GM23338 (cell line): Measurements from ENCODE around the gene SCGB3A2. TPM values are rescaled to one million over a fixed set of nuclear protein-coding genes. Genes with fewer than 3 reads are reported as not detected.
A peak's percentile ranks its signal among the peaks of the same experiment; 100 is the strongest.

Source experiments
- ATAC-seq: fragments of 200-7000 bp; cut with Tn5 transposase; 3 replicates; pipeline ENCODE4 v1.9.1; 2020
- DNase-seq: peaks from one replicate; pipeline ENCODE4 v3.0.0-alpha.2; 2015; ENCODE audit warnings: low spot score
- H2AFZ ChIP-seq: fragments of 200-600 bp; sonication (generic); 2 replicates; pipeline ENCODE4 v1.8.0; 2016; ENCODE audit warnings: antibody characterized with exemption, mild to moderate bottlenecking, moderate library complexity
- H3F3A ChIP-seq: fragments of 200-600 bp; sonication (generic); replicated peaks from 2 replicates; pipeline ENCODE4 v1.8.0; 2017; ENCODE audit warnings: antibody characterized with exemption, mixed run types, low read depth
- H3K27ac ChIP-seq: fragments of 200-600 bp; sonication (generic); 2 replicates; pipeline ENCODE4 v1.6.1; 2016; ENCODE audit warnings: low read depth
- H3K27me3 ChIP-seq: fragments of 200-600 bp; sonication (generic); 2 replicates; pipeline ENCODE4 v1.8.0; 2016; ENCODE audit warnings: mild to moderate bottlenecking, mixed run types, moderate library complexity; ENCODE audit not compliant: insufficient read depth
- H3K36me3 ChIP-seq: fragments of 200-600 bp; sonication (generic); 2 replicates; pipeline ENCODE4 v1.8.0; 2016; ENCODE audit warnings: mild to moderate bottlenecking; ENCODE audit not compliant: insufficient read depth
- H3K4me1 ChIP-seq: fragments of 200-600 bp; sonication (generic); 2 replicates; pipeline ENCODE4 v1.8.0; 2016; ENCODE audit warnings: mild to moderate bottlenecking, moderate library complexity; ENCODE audit not compliant: insufficient read depth
- H3K4me2 ChIP-seq: fragments of 200-600 bp; sonication (generic); 2 replicates; pipeline ENCODE4 v1.7.1; 2017; ENCODE audit warnings: mixed run types
- H3K4me3 ChIP-seq: fragments of 200-600 bp; sonication (generic); 2 replicates; pipeline ENCODE4 v1.6.1; 2016; ENCODE audit warnings: mixed run types
- H3K79me2 ChIP-seq: fragments of 200-600 bp; sonication (generic); replicated peaks from 2 replicates; pipeline ENCODE4 v1.8.0; 2017; ENCODE audit warnings: mild to moderate bottlenecking; ENCODE audit not compliant: insufficient read depth
- H3K9me2 ChIP-seq: fragments of 200-600 bp; sonication (generic); 2 replicates; pipeline ENCODE4 v1.8.0; 2017; ENCODE audit not compliant: insufficient read depth
- H4K20me1 ChIP-seq: fragments of 200-600 bp; sonication (generic); replicated peaks from 2 replicates; pipeline ENCODE4 v1.8.0; 2017; ENCODE audit warnings: mild to moderate bottlenecking; ENCODE audit not compliant: insufficient read depth
- H3K27ac Mint-ChIP-seq: 2 replicates; pipeline ENCODE4 v1.8.0; 2020; ENCODE audit warnings: inconsistent platforms, mild to moderate bottlenecking, moderate library complexity, mixed read lengths
- H3K27me3 Mint-ChIP-seq: 3 replicates; pipeline ENCODE4 v1.8.0; 2022; ENCODE audit warnings: low read depth, mild to moderate bottlenecking, moderate library complexity, mixed read lengths, inconsistent platforms; ENCODE audit not compliant: insufficient read depth, poor library complexity
- H3K36me3 Mint-ChIP-seq: 3 replicates; pipeline ENCODE4 v1.8.0; 2021; ENCODE audit warnings: low read depth, mild to moderate bottlenecking, inconsistent platforms, moderate library complexity, mixed read lengths
- H3K4me1 Mint-ChIP-seq: 3 replicates; pipeline ENCODE4 v1.8.0; 2020; ENCODE audit warnings: mild to moderate bottlenecking, inconsistent platforms, mixed read lengths
- H3K4me3 Mint-ChIP-seq: 3 replicates; pipeline ENCODE4 v1.8.0; 2021; ENCODE audit warnings: moderate library complexity, mild to moderate bottlenecking, inconsistent platforms, mixed read lengths
- H3K9me3 Mint-ChIP-seq: 3 replicates; pipeline ENCODE4 v1.8.0; 2020; ENCODE audit warnings: moderate library complexity, mild to moderate bottlenecking, inconsistent platforms, mixed read lengths
- CREB1 ChIP-seq: fragments of 250-450 bp; sonication (Bioruptor Pico); IDR thresholded peaks from 2 replicates; pipeline ENCODE4 v1.5.0; 2020; ENCODE audit warnings: low read depth, mild to moderate bottlenecking, moderate library complexity
- CTCF ChIP-seq, 2 experiments: fragments of 200-600 bp in 1 of 2; sonication (generic) in 1 of 2; conservative IDR thresholded peaks; 2 replicates each; pipeline versions ENCODE4 v1.5.1 to v1.6.1; 2016 to 2017; ENCODE audit warnings: antibody characterized with exemption in 2 of 2, low read depth in 2 of 2, mild to moderate bottlenecking in 2 of 2, moderate library complexity in 1 of 2
- ETS1 ChIP-seq: IDR thresholded peaks from 2 replicates; pipeline ENCODE4 v1.6.1; 2016; ENCODE audit warnings: antibody characterized with exemption
- EZH2phosphoT487 ChIP-seq: fragments of 200-600 bp; sonication (generic); IDR thresholded peaks from one replicate; pipeline ENCODE4 v1.8.1; 2018; ENCODE audit warnings: antibody characterized with exemption; ENCODE audit not compliant: unreplicated experiment
- JUNB ChIP-seq: IDR thresholded peaks from one replicate; pipeline ENCODE4 v1.6.1; 2016; ENCODE audit warnings: antibody characterized with exemption; ENCODE audit not compliant: unreplicated experiment
- NANOG ChIP-seq: IDR thresholded peaks from 2 replicates; pipeline ENCODE4 v1.6.1; 2016; ENCODE audit warnings: antibody characterized with exemption, borderline replicate concordance
- POLR2AphosphoS5 ChIP-seq: IDR thresholded peaks from 2 replicates; pipeline ENCODE4 v1.6.1; 2016; ENCODE audit warnings: antibody characterized with exemption, low read depth
- REST ChIP-seq: IDR thresholded peaks from one replicate; pipeline ENCODE4 v1.6.1; 2018; ENCODE audit warnings: antibody characterized with exemption; ENCODE audit not compliant: unreplicated experiment
- ZNF331 ChIP-seq: fragments of 250-450 bp; sonication (Bioruptor Pico); IDR thresholded peaks from 2 replicates; pipeline ENCODE4 v1.5.0; 2020; ENCODE audit warnings: low read depth, mild to moderate bottlenecking, moderate library complexity
- polyA plus RNA-seq: library from polyadenylated mRNA; unstranded; fragments of >200 nt; fragmentation: Nextera tagmentation; extraction: Ambion mirVana; gene quantifications from 2 replicates; pipeline ENCODE4 v1.2.1, GENCODE V29; 2016
- total RNA-seq: library from RNA; depleted of rRNA; stranded (reverse); fragments of >200 nt; shearing (Covaris generic); gene quantifications from 2 replicates; pipeline ENCODE4 v1.2.3, GENCODE V29; 2014

Gene SCGB3A2
- total and polyA plus RNA-seq, 2 experiments from 2014 or later: 36.1 to 256 TPM

GRCh38 chr5:147863454-147864158 is 14.9 kb upstream of the SCGB3A2 start:
- Histone ChIP-seq H3F3A (peaks cover 30% of the 10 kb centered on the region; the same call in 1 of the 2 replicates), H3K4me3 (0 out of 2 replicates have a peak overlapping the region, but pooled peaks have one; percentile 8), H3K36me3 (no peaks in the 10 kb centered on the region; the same call in 1 of the 2 replicates), H3K27ac (peak overlapping the region; percentile 92), H3K79me2 (peaks cover 34% of the 10 kb centered on the region), H3K4me1 (peaks cover 62% of the 10 kb centered on the region), H3K9me2 (no peaks in the 10 kb centered on the region), H3K27me3 (no peaks in the 10 kb centered on the region), H2AFZ (no peak overlapping the region), H4K20me1 (no peaks in the 10 kb centered on the region), H3K4me2 (peak overlapping the region; percentile 9)
- Mint-ChIP-seq H3K9me3 (no peaks in the 10 kb centered on the region), H3K4me3 (no peak overlapping the region), H3K4me1 (peaks cover 87% of the 10 kb centered on the region), H3K36me3 (peaks cover 66% of the 10 kb centered on the region), H3K27ac (no peak overlapping the region; the same call in 1 of the 2 replicates), H3K27me3 (peaks cover 10% of the 10 kb centered on the region)
- DNase-seq (no peak), ATAC-seq (no peak)
- peak; percentile 47 for TF ChIP-seq POLR2AphosphoS5
- no peak for TF ChIP-seq EZH2phosphoT487
- no peak for TF ChIP-seq REST
- TF ChIP-seq JUNB: no peak
- no peak for TF ChIP-seq ZNF331
- no peak for TF ChIP-seq CREB1 (CRISPR knock-in tag)
- no peak for TF ChIP-seq NANOG
- no peak for TF ChIP-seq CTCF (conservative IDR thresholded peaks at IDR 0.05; ENCODE audit: low read depth in 2 of 2)

- peaks cover 15% of the 10 kb centered on the region for H3K4me1 ChIP-seq
- peaks cover 90% of the 10 kb centered on the region for H3K4me1 Mint-ChIP-seq
- peaks cover 6% of the 10 kb centered on the region; the same call in 1 of the 2 replicates for H3K36me3 ChIP-seq
- H3K4me2 ChIP-seq: peak overlapping the region; percentile 72
- no peaks in the 10 kb centered on the region; the same call in 2 of the 3 replicates for H3K9me3 Mint-ChIP-seq
- H3K36me3 Mint-ChIP-seq: peaks cover 91% of the 10 kb centered on the region
- TF ChIP-seq POLR2AphosphoS5: peak; percentile 56
- TF ChIP-seq ETS1: no peak; the same call in 1 of the 2 replicates
- TF ChIP-seq ZNF331: no peak
- TF ChIP-seq JUNB: no peak
- peak; percentile 5 for TF ChIP-seq REST
- H3K79me2 ChIP-seq: peaks cover 55% of the 10 kb centered on the region
- peak overlapping the region; percentile 98 for H3K27ac Mint-ChIP-seq
- H3K4me3 Mint-ChIP-seq: peak overlapping the region; percentile 86
- no peaks in the 10 kb centered on the region for H3K27me3 ChIP-seq
- no peak overlapping the region for H2AFZ ChIP-seq
- peak overlapping the region; percentile 100 for H3K27ac ChIP-seq
- DNase-seq (peak; percentile 88), ATAC-seq (peak; percentile 96)
- H3K4me3 ChIP-seq: peak overlapping the region; percentile 49
- no peaks in the 10 kb centered on the region for H3K9me2 ChIP-seq
- peaks cover 11% of the 10 kb centered on the region; the same call in 1 of the 2 replicates for H3F3A ChIP-seq
- H3K27me3 Mint-ChIP-seq: peaks cover 47% of the 10 kb centered on the region
- no peaks in the 10 kb centered on the region for H4K20me1 ChIP-seq
These were observed 9.4 kb upstream of the SCGB3A2 start for GRCh38 chr5:147869112-147869511.
